Left hindlimb (tissue), 1 donor: Measurements from ENCODE around the gene CMSS1.

Experiments
- DNase-seq: peaks from one replicate; pipeline ENCODE4 v3.0.0-alpha.2; 2018

The CMSS1 gene

DNA sequence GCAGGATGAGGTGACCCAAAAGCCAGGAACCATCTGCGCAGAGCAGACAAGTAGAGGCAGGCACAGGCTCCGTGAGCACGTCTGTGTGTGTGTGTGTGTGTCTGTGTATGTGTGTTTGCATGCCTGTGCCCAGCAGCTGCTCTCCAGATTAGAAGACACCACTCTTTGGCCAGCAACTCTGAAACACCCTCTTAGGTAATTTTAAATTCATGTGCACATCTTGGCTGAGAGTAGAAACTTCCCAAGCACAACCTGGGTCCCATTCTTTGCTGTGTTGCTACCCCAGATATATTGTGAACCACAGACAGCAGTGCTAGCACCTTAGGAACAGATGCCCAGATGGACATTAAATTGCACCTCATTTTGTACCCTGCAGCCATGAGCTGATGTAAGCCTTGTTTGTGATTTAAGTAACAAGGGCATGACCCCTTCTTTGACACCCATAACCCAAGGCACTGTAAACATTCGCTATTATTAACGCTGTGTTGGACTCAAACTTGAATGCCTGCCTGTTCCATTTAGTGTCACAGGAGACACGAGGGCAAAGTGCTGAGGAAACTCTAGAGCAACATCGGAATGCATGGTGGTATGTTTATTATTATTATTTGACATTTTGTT lies 296.9 kb downstream of the CMSS1 start, which contains the start of gene FILIP1L:
TSS of gene FILIP1L (minus strand) at position 89 of the 618 bp plus-strand sequence.
- no peak for DNase-seq

GRCh38 chr3:100117093-100117492 lies 299.4 kb downstream of the CMSS1 start:
- DNase-seq, result no peak

DNA sequence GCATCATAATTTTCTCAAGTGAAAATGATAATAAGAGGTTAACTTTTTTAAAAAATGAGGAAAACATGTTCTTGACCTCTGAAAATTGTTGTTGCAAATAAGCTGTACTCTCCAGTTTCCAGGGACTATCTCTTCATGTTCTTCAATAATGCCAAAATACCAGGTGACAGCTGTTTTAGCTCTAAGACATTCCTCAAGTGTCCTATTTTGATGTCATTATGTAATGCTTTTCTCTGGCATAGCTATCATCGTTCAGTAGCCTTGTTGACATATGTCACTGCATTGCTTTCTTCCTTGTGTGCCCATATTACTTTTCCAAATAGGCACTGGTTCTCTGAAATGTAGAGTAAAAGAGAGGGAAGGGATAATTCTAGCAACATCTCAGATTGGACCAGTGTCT lies 302.4 kb downstream of the CMSS1 start:
- no peak for DNase-seq

DNA sequence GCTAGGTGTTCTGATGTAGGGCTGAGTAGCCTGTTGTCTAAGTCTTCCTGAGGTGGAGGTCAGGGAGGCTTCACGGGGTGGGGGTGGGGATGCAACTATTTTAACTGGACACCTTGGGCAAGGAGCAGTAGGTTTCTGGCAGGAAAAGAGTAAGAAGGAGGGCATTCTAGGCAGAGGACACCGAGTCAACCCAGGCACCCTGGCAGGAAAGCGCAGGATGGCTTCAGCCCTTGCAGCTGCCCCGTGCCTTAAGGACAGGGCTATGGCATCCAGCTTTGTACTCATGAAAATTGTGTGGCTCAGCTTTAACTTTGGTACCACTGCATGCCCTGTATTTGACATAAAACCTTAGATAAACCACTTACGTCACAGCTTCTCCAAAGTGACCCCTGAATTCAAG lies 303.0 kb downstream of the CMSS1 start:
- no peak for DNase-seq

DNA sequence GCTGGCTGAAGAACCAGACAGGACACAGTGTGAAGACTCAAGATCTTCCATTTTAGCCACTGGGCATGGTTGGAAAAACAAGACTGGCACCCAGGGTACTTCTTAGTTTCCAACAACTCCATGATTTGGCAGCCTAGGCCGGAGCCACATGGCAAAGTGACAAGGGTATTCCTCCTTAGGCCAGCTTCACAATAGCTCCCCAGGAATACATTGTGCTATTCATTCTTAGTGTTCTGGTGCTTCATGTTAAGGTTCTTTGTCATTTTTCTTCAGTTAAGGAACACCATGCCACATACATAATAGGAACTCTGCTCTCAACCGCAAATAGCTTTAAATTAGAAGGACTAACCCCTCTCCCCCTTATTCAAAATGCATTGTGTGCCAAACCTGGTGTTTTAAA lies 304.7 kb downstream of the CMSS1 start:
- DNase-seq, result no peak

DNA sequence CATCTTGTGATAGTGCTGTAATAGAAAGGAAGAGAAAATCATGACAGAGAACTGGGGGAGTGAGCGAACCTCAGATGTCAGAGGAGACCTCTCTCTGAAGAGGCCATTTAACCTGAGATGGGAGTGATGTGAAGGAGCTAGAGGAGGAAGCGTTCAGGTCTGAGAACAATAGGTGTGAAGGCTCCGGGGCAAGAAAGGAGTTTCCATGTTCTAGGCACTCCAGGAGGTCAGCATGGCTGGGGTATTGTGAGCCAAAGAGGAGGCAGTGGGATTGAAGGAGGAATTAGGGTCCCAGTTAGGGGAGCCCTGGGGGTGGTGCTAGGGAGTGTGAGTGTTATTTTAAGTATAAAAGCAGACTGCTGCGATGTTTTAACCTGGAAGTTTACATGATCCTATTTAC lies 305.4 kb downstream of the CMSS1 start:
- DNase-seq, result no peak

DNA sequence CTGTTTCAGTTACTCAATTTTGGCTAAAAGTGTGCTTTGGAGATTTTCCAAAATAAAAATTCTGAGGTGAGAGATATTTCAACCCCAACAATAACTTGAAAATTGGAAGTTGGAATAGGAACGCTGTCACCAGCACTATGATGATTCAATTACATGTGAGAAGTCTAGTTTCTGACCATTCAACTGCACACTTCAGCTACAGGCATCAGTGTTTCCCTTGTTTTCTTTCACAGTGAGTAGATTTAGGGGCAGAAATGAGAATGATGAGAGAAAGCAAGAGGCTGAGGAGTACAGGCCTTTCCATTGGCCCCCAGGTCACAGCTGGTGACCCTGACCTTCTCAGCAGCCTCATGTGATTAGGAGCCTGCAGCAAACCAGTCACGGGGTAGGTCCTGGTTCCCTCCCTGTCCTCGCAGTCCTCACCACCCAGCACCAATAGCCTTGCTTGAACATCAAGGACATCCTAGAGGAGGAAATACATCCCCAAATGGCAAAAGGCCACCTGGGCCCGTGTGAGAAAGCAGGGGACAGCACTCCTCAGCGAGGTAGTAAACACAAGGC lies 306.6 kb downstream of the CMSS1 start:
- no peak for DNase-seq

- no peak for DNase-seq
Observed at GRCh38 chr3:100125161-100125938, 307.7 kb downstream of the CMSS1 start.

- DNase-seq, result no peak
Observed at GRCh38 chr3:100127792-100128191, 310.1 kb downstream of the CMSS1 start.

- DNase-seq, result no peak
Observed at GRCh38 chr3:100128565-100128964, 310.9 kb downstream of the CMSS1 start.

- DNase-seq, result no peak
Observed at GRCh38 chr3:100129941-100130340, 312.3 kb downstream of the CMSS1 start.

DNA sequence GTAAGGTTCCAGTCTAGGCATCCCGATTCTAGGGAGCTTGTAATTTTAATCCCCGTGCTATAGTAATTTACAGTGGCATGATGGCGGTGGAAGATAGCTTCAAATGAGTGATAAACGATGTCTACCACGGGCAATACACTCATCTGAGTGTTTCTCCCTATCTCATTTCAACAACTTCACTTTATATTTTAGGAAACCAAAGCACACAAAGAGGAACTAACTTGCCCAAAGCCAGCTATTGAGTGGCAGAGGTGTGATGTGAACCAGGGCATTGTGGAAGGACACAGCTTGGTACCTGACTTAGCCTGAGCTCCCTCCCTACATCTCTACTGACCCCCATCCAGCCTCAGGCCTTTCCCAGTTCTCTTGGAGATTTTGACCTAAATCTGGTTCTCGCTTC lies 313.6 kb downstream of the CMSS1 start:
- no peak for DNase-seq

DNA sequence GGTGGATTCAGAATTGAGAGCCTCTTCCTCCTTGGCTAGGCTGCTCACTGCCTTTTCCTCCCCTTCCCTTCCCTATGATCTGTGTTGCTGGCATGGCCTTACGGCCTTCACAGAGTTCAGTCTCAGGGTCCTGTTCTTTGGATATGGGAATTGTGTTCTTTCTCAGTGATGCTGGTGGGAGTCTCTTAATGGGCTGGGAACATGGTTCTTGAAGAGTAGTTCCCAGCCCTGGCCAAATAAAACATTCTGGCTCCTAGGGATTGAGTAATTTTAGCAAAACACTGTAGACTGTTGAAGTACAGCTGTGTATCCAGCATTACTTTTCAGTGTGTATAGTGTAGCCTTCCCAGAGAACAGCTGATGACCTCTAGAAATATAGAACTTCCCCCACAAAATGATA lies 319.3 kb downstream of the CMSS1 start:
- peak; percentile 53 for DNase-seq

DNA sequence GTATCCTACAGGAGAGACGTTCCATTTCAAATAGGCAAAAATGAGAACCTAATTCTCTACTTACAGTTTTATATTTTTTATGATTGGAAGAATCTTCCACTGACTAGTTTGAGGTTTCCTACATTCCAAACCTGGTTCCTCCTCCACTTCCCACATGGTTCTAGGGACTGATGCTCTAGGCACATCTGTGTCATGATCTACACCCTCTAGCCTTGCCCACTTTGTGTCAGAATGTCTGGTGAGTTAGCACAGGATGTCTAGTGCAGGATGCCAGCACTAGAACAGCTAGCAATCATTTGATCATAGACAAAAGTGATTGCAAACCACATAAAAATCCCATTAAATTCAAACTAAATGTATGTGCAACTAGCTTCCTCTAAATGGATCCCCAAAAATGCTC lies 323.3 kb downstream of the CMSS1 start:
- DNase-seq, result no peak

GRCh38 chr3:100141586-100141985 lies 323.9 kb downstream of the CMSS1 start:
- no peak for DNase-seq

DNA sequence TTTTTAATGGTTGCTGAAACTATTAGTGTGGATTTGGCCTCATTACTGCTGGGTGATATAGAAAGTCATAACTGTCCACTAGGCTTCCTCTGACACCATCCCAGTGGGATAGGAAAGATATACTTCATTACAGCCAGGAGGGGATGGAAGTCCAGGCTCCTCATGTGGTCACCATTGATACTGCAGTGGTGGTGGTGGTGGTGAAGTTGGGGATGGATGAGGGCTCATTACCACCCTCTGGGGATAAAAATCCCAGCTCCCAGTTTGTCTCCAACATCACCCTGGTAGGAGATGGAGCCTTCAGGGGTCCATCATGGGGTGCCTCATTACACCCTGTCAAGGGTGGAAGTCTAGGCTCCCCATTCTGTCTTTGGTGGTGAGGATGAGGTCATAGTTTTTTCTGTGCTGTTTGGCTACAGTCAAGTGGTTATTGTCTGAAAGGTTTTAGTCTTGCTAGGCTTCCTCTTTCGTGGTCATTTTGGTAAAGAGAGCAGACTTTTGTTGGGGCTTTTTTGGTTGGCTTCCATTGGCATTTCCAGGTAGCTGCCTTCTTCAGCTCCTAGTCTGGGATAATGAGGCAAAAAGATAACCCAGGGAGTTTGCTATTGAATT lies 326.7 kb downstream of the CMSS1 start:
- DNase-seq, result no peak

DNA sequence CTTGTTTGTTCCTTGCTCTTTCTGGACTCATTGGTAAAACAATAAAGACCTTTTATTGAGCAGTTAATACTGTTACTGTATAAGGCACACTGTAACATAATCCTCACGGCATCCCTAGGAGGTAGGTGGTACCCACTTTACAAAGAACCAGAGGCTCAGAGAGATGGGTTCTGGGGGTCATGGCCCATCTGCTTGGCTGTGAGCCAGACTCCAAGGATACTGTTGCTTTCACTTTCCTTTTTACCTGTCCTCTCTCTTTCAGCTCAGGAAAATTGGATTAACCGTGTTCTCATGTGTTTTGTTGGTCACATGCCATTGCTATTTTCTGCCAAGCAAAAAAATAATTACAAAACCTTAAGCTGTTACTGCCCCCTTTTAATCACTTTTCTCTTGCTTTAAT lies 331.5 kb downstream of the CMSS1 start:
- no peak for DNase-seq

- DNase-seq, result no peak
Observed at GRCh38 chr3:100149713-100150415, 332.2 kb downstream of the CMSS1 start.

DNA sequence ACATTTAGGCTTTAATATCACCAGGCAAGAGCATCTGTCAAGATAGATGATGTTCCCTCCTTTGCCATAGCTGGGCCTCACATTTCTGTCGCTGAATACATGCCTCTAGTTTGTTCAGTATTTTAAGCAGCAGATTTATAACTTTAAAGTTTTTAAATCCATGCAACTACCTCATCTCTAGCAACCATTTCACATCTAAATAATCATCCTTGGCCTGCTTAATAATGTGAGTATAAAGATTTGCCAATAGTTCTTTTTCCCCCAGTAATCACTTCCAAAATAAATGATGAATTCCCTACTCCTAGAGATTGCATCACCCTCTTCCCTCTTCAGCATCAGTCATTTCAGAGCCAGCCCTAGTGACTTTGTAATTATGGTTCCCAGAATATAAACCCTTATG lies 332.8 kb downstream of the CMSS1 start:
- DNase-seq, result no peak

GRCh38 chr3:100151024-100151707 lies 333.5 kb downstream of the CMSS1 start:
- no peak for DNase-seq

DNA sequence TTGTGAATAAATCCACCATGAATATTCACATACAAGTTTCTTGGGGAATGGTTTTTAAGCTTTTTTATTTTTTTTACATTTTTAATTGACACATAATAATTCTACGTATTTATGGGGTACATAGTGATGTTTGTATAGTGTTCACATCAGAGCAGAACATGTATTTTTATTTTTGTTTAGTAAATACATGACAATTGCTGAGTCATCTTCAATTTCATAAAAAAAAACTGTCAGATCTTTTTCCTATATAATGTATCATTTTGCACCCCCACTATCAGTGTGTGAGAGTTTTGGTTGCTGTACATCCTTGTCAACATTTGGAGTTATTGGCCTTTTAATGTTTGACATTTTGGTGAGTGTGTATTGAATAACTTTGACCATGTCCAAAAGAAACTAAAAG lies 336.5 kb downstream of the CMSS1 start:
- DNase-seq, result no peak

GRCh38 chr3:100155128-100155527 lies 337.5 kb downstream of the CMSS1 start:
- DNase-seq, result no peak

DNA sequence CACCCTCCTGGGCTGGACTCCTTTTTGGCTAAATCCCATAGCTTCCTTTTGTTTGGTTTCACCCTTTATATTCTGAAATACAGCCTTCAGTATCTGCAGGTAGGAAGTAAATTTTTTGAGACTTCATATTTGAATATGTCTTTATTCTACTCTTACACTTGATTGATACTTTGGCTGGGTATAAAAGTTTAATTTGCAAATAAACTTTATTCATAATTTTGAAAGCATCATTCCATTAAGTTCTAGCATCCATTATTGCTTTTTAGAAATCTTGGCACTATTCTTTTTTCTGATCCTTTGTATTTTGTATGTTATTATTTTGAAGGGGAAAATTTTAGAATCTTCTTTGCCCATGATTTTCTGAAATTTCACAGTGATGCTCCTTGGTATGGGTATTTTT lies 337.9 kb downstream of the CMSS1 start:
- no peak for DNase-seq
